GM12874 (cell line): ENCODE results near the gene SPSB1.

Source experiments
- CTCF ChIP-seq: IDR thresholded peaks from 2 replicates; pipeline ENCODE4 v1.5.1; 2011; ENCODE audit warnings: low read depth, mild to moderate bottlenecking, control low read depth, low read length, moderate library complexity; ENCODE audit not compliant: insufficient read depth

SPSB1 gene

GRCh38 chr1:9391620-9392019, 98.9 kb downstream of the SPSB1 start:
- TF ChIP-seq CTCF: no peak

- TF ChIP-seq CTCF: no peak
Observed at GRCh38 chr1:9394010-9394409, 101.3 kb downstream of the SPSB1 start.

- TF ChIP-seq CTCF: no peak
Observed at GRCh38 chr1:9395018-9395417, 102.3 kb downstream of the SPSB1 start.

GRCh38 chr1:9397047-9397446, 104.4 kb downstream of the SPSB1 start:
- no peak for TF ChIP-seq CTCF

- no peak for TF ChIP-seq CTCF
Observed at GRCh38 chr1:9397997-9398526, 105.4 kb downstream of the SPSB1 start.

- no peak for TF ChIP-seq CTCF
Observed at GRCh38 chr1:9399510-9400424, 107.1 kb downstream of the SPSB1 start.

- TF ChIP-seq CTCF: no peak
Observed at GRCh38 chr1:9400425-9401079, 107.9 kb downstream of the SPSB1 start.
